Activated effector memory CD4-positive, alpha-beta T cell treated with Interleukin-2 at 50 U/mL for 16 hours (primary cell): Measurements from ENCODE around the gene OSER1.
"Not testable (repeated sequence)": the region's sequence is repeated elsewhere in the genome, so short reads cannot be mapped to it uniquely, and the experiment has no call there.

Experiments used
- DNase-seq: peaks from one replicate; pipeline ENCODE4 v3.0.0-alpha.2; 2020

The OSER1 gene

GRCh38 chr20:44210406-44211176 lies at the start of gene OSER1:
Gene OSER1 (minus strand): TSS chr20:44210771. CDS start chr20:44206957, 3,814 bp downstream.
- peak; percentile 97 for DNase-seq

- no peak for DNase-seq
Observed at GRCh38 chr20:44258226-44258890, 47.8 kb upstream of the OSER1 start.

- DNase-seq: no peak
Observed at GRCh38 chr20:44256961-44257360, 46.4 kb upstream of the OSER1 start.

GRCh38 chr20:44255942-44256341 lies 45.4 kb upstream of the OSER1 start:
- DNase-seq: no peak

- no peak for DNase-seq
Observed at GRCh38 chr20:44254073-44254472, 43.5 kb upstream of the OSER1 start.

- DNase-seq: no peak
Observed at GRCh38 chr20:44253528-44253927, 43.0 kb upstream of the OSER1 start.

GRCh38 chr20:44251284-44251683 lies 40.7 kb upstream of the OSER1 start:
- no peak for DNase-seq

GRCh38 chr20:44248410-44248759 lies 37.8 kb upstream of the OSER1 start:
- no peak for DNase-seq

- no peak for DNase-seq
Observed at GRCh38 chr20:44247586-44248409, 37.2 kb upstream of the OSER1 start.

- DNase-seq: no peak
Observed at GRCh38 chr20:44247131-44247571, 36.6 kb upstream of the OSER1 start, which contains the start of gene GDAP1L1. Gene GDAP1L1 (plus strand): TSS chr20:44247308. CDS start chr20:44247335, 27 bp downstream.

GRCh38 chr20:44245977-44246376 lies 35.4 kb upstream of the OSER1 start:
- no peak for DNase-seq

- DNase-seq: no peak
Observed at GRCh38 chr20:44241796-44242195, 31.2 kb upstream of the OSER1 start.

GRCh38 chr20:44236840-44237239 lies 26.3 kb upstream of the OSER1 start:
- not testable (repeated sequence) for DNase-seq

- DNase-seq: no peak
Observed at GRCh38 chr20:44235702-44236101, 25.1 kb upstream of the OSER1 start.

- DNase-seq: no peak
Observed at GRCh38 chr20:44234566-44235317, 24.2 kb upstream of the OSER1 start.

- no peak for DNase-seq
Observed at GRCh38 chr20:44233436-44234016, 23.0 kb upstream of the OSER1 start.

GRCh38 chr20:44232469-44232856 lies 21.9 kb upstream of the OSER1 start:
- DNase-seq: not testable (repeated sequence)

GRCh38 chr20:44231713-44232468 lies 21.3 kb upstream of the OSER1 start:
- DNase-seq: no peak

- no peak for DNase-seq
Observed at GRCh38 chr20:44231193-44231592, 20.6 kb upstream of the OSER1 start.

- DNase-seq: no peak
Observed at GRCh38 chr20:44228465-44229258, 18.1 kb upstream of the OSER1 start.

- DNase-seq: no peak
Observed at GRCh38 chr20:44224637-44225036, 14.1 kb upstream of the OSER1 start.
